Activated CD8-positive, alpha-beta memory T cell treated with anti-CD3 and anti-CD28 coated beads for 1 hour (primary cell): ENCODE results near the gene ZBTB20.

Source experiments
- DNase-seq, 2 donors: peaks; one replicate each; pipeline ENCODE4 v3.0.0-alpha.2; 2020; ENCODE audit warnings: low read depth in 1 of 2; ENCODE audit errors: extremely low read depth in 1 of 2

The ZBTB20 gene

DNA sequence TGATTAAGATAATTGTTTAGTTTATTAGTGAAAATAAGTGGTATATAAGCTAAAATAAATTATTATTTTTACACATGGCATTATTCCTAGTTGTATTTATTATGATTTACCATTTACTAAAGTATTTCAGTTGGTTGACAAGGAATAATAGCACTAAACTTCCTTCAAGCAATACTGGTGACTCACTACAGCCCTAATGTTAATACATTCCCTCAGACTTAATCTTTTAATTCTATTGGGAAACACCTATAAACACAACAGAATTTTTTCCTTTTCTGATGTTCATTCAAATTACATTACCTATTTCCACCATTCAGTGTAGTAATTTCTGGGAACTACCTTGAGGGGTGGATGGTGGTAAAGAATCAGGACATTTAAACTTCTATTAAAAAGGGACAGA lies 589.3 kb downstream of the ZBTB20 start:
- DNase-seq: no peak

DNA sequence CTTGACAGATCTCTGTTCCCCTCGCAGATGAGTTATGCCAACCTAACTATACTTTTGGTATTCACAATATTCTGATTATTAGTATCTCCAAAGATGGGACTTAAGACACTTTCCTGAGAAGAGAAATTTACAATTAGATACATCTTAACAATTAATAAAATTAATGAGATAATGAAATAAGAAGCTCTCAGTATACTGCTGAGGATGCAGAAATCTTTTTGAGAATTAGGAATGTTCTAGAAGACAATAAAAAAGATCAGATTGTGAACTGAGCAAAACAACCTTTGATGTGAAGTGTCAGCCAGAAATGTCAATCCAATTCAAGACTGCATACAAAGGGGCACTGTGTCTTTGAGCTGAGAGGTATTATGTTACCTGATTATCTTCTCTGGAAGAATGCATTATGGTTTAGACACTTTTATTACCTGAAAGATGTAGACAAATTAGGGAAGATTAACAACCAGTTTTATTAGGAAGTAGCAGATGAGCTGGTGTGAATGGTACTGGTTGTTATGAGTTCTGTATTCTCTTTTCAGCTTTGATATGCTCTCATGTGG lies 590.4 kb downstream of the ZBTB20 start:
- DNase-seq: no peak

DNA sequence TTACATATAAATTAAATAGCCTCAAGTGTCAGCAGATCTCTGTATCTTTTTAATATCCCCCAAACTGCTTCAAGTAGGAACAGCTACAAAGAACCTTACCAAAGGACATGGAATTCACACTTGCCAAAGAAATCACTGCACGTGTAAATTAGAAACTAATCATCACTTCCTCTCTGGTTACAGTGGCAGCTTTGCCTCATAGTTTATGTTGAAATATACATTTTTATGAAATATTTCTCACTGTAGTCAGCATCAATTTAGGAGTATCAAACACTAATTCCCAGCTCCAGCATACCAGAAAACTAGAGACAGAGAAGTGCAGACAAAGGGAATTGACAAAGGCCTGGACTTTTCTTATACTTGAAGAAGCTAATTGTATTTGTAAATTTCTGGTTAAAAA lies 592.4 kb downstream of the ZBTB20 start:
- no peak for DNase-seq

DNA sequence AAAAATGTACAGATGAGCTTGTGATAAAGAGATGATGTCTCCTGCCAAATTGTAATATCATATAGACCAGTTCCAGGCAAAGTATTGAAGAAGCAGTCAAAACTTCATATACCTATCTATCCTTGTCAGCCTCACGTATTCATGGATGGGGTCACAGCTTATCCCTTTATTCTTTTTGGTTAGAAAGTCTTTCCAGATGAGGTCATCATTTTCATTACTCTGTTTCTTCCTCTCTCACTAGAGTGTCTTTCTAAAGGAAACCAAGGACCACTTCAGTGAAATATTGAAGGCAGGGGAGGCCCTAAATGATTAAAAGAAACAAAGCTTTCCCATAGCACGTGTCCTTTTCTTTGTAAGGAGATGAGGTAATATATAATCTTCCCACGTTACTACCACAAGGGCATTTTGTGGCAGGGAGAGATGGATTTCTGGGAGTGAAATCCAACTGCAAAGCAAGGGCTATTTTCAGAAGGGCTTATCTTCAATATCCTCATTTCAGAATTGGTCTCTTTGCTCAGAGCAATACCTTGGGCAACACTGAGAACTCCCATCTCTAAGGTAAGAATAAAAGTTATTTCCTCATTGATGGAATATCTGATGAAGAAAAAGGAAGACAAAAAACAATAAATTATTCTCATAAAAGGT lies 593.0 kb downstream of the ZBTB20 start:
- DNase-seq: no peak

DNA sequence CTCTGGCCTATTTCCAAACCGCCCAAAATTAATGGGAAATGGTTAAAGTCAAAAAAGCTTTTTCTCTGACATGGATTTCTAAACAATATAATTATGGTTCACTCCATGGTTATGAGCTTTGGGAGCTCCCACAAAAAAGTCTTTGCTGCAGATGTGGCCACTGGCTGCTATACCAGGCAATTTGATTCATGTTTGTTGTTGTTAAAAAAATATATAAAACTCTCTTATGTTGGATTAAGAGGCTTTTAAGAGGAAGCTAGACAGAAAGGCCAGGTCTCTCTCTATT lies 594.6 kb downstream of the ZBTB20 start:
- DNase-seq: no peak

DNA sequence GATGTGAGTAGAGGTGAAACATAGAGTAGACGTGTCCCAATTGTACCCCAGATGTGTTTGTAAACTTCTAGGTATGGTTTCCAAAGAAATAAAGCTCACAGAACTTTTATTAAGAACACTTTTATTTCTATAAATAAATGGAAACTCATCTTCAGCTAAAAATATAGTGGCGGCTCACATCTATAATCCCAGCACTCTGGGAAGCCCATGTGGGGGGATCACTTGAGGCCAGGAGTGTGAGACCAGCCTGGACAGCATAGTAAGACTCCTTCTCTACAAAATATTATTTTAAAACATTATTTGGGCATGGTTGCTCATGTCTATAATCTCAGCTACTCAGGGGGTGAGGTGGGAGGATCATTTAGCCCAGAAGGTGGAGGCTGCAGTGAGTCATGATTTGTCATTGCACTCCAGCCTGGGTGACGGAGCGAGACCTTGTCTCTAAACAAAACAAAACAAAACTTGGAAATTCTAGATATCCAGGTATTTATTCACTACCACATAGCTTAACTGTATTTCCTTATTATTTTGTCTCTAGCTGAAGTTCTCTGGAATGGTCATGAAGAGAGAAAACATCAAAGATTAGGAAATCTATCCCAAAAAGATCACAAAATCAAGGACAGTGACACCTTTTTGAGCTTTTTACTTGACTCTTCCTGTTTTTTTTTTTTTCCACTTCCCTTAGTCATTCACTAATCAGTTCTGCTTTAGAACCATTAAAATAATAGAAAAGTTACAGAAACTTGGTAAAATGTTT lies 595.1 kb downstream of the ZBTB20 start:
- no peak for DNase-seq

DNA sequence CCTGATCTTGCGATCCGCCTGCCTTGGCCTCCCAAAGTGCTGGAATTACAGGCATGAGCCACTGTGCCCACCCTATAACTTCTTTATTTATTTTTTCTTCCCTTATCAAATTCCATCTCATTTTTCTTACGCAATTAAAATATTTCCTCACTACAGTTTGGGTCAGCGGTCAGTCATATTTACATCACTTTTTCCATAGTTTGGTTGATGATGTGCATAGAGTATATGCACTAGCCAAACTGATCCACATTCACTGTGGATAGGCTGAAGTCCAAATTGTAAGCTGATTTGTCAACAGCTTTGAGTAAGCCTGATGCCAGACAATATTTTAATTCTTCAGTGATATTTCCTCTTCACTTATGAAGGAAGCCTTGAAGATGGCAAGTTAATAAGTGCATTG lies 596.9 kb downstream of the ZBTB20 start:
- no peak for DNase-seq

DNA sequence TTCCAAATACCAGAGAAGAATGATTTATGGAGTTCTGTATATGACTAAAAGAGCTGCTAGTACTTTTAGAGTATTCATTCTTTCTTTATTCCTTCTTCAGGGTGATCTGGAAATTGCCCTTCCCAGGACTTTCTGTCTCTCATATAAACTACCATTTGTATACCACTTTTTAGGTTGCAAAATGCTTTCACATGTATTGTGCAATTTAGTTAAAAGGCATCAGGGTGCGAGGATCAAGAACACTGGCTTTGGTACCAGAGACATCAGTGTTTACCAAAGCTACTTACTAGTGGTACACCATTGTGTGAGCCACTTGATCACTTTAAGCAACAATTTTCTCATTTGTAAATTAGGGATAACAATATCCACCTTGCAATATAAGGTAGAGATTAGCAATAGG lies 601.9 kb downstream of the ZBTB20 start:
- no peak for DNase-seq

DNA sequence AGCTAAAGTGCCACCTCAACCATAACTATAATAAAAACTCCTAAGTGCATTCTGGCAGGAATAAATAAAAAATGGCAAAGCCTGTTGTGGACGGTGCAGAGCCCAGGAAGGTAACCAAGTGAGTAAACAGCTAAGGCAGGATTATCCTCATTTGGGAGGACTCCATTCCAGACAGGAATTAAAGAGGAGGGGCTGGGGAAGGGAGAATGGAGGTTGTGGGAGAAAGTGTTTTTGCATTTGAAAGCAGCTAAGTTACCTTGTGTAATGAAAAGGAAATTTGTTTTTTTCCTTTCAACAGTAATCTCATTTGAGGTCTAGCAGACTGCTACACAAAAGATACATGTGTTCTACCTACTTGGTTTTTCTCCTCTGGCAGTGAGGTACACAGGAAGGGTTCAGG lies 604.7 kb downstream of the ZBTB20 start:
- DNase-seq: no peak

DNA sequence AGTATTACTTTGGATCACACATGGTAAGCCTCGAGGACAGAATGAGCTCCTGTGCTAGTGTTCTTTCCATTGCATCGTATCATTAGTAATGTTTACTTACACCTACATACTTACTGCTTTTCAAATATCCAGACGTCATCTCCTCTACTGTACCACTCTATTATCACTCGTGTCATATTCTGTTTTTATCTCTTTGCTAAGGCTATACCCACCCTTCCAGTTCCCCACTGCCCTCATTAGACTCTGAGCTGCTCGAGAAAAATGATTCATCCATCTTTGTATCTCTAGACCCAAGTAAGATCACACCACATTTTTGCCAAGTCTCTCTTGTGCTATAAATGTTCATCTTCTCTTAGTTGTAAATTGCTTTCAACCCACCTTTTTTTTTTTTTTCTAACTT lies 607.6 kb downstream of the ZBTB20 start:
- DNase-seq: no peak

DNA sequence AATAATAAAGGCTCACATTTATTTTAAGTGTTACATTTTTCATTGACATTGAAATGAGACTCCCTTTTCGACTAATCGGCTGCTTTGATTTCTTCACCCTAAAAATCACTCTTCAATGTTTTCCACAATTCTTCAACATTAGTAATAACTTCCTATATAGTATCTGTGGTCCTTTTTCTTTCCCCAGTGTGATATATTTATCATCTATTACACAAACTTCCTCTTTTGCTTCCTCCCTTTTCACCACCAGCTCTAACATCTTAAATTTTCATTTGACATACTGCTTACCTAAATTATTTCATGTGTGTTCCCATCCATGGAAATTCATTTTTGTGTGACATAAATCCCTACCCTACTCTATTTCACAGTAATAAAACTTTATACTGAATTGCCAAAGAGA lies 608.9 kb downstream of the ZBTB20 start:
- DNase-seq: no peak

DNA sequence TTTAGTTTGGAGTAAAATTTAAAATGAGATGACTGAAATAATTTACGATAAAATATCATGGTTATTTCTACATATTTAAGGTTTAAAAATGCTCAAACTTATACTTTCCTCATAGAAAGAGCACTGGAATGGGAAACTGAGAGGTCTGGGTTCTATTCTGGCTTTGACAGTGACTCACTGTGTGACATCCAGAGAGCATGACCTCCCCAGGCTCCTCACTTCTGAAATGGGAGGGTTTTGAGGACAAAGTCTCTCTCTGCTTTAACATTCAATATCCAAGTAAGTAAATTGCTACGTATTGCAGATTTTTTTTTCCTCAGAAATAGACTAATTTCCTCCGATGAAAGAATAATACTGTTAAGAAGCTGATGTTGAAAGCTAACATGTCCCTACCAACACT lies 618.6 kb downstream of the ZBTB20 start:
- no peak for DNase-seq

DNA sequence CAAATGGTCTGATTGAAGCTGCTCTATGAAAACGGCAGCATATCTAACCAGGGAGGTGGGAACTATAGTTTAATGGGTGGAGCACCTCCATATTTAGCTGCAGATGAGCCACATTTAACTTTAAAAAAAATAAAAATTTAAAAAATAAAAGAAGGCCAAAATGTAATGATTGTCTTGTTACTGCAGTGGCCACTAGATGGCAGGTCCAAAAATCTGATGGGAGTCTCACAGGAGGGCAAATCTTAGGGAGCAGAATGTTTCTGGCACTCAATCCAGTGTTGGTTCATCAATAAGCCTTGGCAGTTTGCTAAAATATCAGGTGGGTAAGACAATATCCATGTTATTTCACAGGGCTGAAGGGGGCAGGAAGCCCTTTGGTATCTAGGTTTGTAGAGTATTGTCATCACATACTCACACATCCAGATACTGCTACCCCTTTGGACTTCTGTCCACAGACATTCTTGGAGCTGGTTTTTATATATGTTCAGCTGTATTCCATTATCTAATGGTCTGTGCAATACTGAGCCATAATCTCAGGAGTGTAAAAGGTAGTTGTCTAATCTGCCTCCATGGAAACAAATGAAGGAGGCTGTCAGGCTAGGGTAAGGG lies 619.9 kb downstream of the ZBTB20 start:
- no peak for DNase-seq

DNA sequence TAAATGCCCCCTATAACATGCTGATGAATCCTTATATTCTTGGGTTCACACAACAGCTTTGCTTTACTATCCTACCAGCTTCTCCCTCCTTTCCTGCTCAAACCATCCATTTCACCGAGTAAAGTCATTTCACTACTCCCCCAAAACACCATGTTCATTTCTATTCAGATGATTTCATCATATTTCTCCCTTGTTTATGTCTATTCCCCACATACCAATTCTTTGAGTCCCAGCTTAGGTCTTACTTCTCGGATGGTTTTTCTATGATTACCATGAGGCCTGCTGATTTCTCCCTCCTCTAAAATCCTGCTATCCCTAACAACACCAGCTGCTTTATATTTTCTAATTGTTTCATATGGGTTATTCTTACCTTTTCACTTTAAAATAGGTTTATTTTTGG lies 621.8 kb downstream of the ZBTB20 start:
- no peak for DNase-seq

DNA sequence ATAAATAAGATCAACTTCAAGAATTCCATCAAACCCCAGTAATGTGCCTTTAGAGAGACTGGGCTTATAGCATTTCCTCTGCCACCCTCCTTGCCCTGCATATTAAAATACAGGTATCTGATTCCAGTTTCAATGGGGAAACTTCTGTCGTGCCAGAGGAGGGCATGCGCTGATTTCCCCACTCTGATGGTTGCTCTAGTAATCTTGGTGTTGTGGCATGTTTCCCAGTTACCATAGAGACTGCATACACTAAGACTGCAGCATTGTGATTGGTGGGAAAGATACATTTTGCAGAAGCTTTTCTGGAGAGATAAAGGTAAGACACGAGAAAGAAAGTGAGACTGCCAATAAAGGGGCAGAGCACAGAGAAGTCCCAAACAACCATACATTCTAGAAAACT lies 627.7 kb downstream of the ZBTB20 start:
- no peak for DNase-seq

DNA sequence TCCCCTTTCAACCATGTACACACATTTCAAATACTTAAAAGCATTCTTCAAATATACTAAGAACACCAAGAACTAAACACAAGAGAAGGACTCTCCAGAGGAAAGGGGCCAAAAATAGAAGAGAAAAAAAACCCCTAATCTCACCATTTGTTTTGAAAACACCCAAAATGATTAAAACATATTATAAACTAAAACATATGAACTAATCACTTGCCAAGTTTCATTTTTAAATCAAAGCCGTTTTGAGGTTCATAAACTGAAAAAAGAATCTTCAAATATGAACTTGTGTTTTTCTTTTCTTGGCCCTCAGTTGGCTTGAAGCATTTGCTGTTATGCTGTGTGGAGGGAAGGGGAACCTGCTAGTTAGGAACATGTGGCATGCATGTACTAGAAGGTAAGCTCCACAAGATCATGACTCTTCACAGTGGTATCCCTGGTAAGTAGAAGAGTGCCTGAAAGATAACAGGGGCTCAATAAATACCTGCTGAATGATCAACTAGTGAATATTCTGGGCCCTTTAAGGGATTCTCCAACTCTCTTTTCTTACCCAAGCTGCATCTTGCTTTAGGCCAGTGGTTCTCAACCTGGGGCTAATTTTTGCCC lies 628.8 kb downstream of the ZBTB20 start:
- DNase-seq: no peak

DNA sequence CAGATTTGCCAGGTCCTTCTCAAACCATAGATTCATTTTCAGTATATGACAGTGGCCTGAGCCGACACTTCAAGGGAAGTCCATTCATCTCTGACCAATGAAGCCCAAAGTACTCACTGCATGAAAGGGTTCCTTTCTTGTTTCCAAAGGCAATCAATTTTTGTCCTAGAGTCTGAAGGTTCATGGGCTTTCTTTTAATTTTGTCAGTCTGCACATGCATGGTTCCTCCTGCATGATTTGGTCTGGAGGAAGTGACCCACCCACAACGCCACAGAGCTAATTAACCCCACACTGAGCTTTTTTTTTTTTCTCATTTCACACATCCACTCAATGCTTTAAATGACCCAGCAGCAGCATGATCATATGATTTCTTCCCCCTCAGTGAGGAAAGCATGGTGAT lies 636.9 kb downstream of the ZBTB20 start:
- no peak for DNase-seq

DNA sequence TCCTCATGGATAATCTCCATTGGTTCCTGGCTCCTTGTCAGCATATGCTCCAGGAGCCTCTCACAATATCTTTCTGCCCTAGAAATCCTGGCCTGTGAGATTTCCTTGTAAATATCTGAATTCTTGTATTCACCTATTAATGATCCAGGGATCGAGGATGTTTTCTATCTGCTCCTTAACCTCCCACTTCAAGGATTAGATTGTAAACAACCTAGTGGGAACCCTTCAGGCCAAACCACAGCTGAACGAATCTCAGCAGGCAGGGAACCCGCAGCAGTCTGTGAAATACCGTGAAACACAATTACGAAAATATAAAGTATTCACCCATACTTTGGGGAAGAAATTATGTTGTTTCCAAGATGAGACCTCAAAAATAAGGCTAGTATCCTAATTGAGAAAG lies 637.3 kb downstream of the ZBTB20 start:
- DNase-seq: no peak

DNA sequence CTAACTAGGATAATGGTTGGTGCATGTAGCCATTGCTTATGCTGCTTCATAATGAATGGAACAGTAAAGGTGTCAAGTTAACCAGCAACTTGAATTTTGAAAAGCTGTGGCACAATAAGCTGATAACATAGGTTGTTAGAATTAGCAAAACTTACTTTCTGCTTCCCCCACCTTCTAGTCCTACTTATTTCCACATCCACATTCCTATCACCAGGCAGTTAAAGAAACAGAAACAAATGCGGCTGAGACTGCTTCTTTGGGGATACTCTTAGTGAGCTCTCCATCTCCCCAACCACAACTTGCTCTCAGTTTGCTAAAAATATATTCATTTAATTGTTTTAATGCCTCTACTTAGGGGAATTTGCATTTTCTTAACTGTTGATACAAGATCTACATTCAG lies 638.1 kb downstream of the ZBTB20 start:
- DNase-seq: no peak

DNA sequence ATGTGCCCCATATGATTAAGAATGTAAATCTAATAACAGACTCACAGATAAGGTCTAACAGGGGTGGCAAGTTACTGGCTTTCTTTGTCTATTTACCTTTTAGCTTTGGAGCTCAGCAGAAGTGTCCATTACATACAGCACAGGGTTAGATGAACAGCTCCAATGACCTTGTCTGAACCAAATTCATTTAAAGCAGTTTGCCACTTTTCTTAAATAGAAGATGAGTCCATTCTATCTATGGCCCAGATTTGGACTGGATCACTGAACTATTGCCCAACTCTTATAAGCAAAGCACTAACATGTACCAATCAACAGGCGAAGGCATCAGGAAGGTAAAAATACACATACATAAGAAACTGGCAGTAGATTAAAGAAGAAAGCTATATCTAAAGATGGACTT lies 638.9 kb downstream of the ZBTB20 start:
- no peak for DNase-seq

DNA sequence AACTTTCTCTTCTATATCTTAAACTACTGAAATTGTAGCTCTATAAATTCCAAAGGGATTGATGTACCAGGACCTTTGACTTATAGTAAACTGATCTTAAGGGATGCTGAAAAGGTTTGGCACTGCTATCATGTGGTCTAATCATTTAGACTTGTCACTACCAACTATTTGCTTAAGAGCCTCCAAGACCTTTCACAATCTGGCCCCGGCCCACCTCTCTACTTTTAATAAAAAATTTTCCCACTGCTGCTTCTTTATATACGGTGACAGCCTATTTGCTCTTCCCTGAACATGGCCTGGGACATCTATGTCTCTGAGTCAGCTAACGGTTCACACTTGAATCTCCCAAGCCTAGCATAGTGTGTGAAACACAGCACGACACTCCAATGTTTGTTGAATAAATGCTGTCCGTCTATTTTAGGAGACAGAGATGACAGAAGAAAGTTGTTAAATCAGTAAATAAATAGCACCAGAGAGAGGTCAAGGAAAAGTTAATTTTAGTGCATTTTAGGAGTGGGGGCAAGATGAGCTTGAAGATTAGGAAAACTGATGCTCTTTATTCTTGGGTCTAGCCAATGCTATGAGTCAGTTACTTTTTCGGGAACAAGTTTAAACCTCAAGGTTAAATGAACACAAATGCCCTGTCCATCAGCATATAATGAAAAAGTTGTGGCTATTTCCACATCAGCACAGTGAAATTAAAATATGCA lies 640.3 kb downstream of the ZBTB20 start:
- no peak for DNase-seq
